ENCODE results near the gene GRIP1.
A peak's percentile ranks its signal among the peaks of the same experiment; 100 is the strongest.

GRIP1 gene

DNA sequence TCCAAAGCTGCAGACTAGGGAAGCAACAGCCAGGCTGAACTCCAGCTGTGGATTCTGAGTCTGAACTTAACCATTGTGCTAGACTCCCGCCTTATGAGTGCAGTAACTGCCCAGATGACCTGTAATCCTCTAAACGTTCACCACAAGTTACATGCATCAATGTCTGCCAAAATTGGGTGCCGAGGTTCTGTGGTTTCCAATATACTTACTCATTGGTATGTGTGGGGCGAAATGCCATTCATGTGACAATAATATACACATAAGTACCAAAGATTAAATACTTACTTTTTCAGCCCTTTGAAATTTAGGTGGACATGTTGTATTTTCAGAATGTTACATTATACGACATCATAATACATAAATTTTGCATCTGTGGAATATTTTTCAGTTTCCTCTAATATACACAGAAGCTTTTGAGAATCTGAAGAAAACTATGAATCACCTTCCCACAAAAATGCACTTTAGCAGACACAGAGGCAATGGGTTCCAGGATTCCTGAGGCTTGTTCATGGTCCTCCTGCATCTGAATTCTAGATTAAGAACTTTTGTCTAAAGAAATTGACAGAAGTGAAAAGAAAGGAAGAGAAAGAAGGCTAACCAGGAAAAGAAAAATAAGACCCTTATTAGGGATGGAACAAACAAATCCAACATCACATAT lies 31.7 kb downstream of the GRIP1 start:
- no peak overlapping the region for H3K4me3 ChIP-seq (ENCODE audit: low read depth, low read length)
- peak; percentile 91 for DNase-seq (ENCODE audit: low read depth)
- TF ChIP-seq, protein P1, sequence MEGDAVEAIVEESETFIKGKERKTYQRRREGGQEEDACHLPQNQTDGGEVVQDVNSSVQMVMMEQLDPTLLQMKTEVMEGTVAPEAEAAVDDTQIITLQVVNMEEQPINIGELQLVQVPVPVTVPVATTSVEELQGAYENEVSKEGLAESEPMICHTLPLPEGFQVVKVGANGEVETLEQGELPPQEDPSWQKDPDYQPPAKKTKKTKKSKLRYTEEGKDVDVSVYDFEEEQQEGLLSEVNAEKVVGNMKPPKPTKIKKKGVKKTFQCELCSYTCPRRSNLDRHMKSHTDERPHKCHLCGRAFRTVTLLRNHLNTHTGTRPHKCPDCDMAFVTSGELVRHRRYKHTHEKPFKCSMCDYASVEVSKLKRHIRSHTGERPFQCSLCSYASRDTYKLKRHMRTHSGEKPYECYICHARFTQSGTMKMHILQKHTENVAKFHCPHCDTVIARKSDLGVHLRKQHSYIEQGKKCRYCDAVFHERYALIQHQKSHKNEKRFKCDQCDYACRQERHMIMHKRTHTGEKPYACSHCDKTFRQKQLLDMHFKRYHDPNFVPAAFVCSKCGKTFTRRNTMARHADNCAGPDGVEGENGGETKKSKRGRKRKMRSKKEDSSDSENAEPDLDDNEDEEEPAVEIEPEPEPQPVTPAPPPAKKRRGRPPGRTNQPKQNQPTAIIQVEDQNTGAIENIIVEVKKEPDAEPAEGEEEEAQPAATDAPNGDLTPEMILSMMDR (conservative IDR thresholded peaks at IDR 0.05; ENCODE audit: low read depth, low read length) = no peak

DNA sequence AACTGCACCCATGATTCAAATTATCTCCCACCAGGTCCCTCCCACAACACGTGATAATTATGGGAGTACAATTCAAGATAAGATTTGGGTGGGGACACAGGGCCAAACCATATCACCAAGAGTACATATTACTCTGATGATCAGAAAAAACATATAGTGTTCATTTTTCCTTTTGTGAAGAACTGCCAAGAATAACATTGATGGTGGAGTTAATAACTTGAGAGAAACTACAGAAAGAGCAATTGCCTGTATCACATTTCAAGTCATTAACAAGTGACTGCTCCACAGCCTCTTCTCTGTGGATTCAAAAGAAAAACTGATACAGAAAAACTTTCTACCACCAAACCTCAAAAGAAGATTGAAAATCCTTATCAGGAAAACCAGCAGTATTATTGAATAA lies 34.7 kb downstream of the GRIP1 start:
- H3K4me3 ChIP-seq (ENCODE audit: low read depth, low read length) = no peak overlapping the region
- peak; percentile 28 for DNase-seq (ENCODE audit: low read depth)
- TF ChIP-seq, protein P1 (conservative IDR thresholded peaks at IDR 0.05; ENCODE audit: low read depth, low read length) = no peak

DNA sequence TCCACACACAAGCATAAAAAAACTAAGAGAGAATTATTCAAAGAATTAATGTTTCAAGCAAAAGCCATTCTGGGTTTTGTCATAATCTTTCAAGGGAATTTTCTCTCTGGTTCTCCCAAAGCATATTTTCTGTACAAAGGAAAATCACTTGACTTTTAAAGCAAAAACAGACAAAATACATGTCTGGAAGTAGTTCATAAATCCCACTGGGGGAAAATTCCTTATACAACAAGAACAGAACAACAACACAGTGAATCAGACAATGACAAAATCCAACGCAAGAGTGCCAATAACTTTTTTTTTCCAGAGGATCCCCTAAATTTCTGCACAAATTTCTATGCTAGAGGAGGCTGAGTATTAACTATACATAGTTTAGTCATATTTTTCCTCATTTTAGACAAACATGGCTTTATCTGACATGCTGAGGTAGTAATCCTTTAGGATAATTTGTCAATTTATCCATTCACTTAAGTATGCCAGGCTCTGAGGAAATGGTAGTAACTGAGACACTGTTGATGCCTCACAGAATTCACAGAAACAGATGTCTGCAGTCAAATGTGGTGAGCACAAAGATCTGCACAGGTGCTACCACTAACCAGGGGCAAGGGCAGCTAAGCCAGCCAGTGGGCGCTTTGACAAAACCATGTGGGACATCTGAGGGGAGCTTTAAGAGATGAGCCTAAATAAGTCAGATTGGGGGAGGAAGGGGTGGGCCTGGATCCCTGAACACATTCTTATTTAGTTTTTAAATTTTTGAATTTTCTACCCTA lies 38.0 kb downstream of the GRIP1 start:
- TF ChIP-seq, protein P1 (conservative IDR thresholded peaks at IDR 0.05; ENCODE audit: low read depth, low read length) = no peak
- no peak overlapping the region for H3K4me3 ChIP-seq (ENCODE audit: low read depth, low read length)
- DNase-seq (ENCODE audit: low read depth) = no peak

DNA sequence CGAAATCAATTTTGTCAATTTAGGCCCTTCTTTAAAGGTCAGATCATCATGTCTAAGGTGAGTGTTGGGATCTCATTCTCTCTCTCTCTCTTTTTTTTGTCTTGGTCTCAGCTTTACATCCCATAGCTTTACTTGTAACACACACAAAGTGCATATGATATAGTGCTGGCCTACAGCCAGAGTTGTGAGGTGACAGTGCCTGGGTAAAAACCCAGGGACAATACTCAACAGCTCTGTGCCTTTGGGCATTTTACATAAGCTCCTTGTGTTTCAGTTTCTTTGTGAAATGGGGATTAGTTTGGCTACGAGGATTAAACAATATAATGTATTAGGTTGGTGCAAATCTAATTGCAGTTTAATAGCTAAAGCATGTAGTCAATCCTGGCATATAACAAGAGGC lies 40.2 kb downstream of the GRIP1 start:
- TF ChIP-seq, protein P1 (conservative IDR thresholded peaks at IDR 0.05; ENCODE audit: low read depth, low read length) = no peak
- no peak overlapping the region for H3K4me3 ChIP-seq (ENCODE audit: low read depth, low read length)
- DNase-seq (ENCODE audit: low read depth) = no peak

DNA sequence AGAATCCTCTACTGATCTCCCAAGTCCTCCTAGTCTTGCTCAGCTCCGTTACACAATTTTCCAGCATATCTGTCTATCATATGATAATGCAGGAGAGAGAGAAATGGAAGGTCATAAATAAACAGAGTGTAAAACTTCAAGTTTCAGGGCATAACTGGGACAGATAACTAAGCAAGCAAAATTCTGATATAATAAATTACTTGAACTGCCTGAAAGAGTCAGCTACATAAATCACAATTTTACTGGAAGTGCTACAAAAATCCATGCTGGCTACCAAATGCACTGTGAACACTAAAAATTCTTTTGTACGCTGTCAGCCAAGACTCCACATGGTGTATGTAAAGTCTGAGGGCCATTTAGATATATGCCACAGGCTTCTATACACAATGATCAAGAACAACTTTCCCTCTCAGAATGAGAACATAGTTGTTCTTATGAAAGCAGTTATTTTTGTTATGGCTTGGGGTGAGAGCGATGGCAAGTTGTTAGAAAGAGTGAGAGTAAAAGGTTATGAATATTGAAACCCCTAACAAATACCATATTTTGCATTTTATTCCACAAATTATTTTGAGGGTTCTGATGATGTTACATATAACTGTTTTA lies 41.1 kb downstream of the GRIP1 start:
- no peak for DNase-seq (ENCODE audit: low read depth)
- H3K4me3 ChIP-seq (ENCODE audit: low read depth, low read length) = no peak overlapping the region
- TF ChIP-seq, protein P1 (conservative IDR thresholded peaks at IDR 0.05; ENCODE audit: low read depth, low read length) = no peak

DNA sequence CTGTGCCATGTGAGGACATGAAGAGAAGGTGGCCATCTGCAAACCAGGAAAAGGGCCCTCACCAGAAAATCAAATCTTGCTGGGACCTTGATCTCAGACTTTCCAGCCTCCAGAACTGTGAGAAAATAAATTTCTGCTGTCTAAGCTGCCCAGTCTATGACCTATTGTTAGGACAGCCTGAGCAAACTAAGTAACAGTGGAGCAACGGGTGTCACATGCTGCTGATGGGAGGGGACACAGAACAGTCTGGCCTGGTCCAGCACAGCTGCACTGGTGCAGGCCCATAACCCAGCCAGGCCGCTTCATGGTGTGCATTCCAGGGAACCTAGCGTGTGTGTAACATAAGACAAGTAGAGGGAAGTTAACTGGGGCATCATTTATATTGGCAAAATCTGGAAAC lies 42.1 kb downstream of the GRIP1 start:
- H3K4me3 ChIP-seq (ENCODE audit: low read depth, low read length) = no peak overlapping the region
- TF ChIP-seq, protein P1 (conservative IDR thresholded peaks at IDR 0.05; ENCODE audit: low read depth, low read length) = no peak
- peak; percentile 42 for DNase-seq (ENCODE audit: low read depth)
